GM18520 (cell line): ENCODE data around the gene SNRPD2.
"Not testable (repeated sequence)": the region's sequence is repeated elsewhere in the genome, so short reads cannot be mapped to it uniquely, and the experiment has no call there.

Experiments used
- ATAC-seq: cut with Tn5 transposase; IDR thresholded peaks from one replicate; pipeline ENCODE4 v1.9.1; 2021; ENCODE audit not compliant: unreplicated experiment

The SNRPD2 gene

GRCh38 chr19:45705115-45705514, 13.4 kb upstream of the SNRPD2 start:
- ATAC-seq, result no peak

GRCh38 chr19:45701676-45702075, 9.9 kb upstream of the SNRPD2 start:
- ATAC-seq, result no peak

GRCh38 chr19:45693106-45693788, 1.5 kb upstream of the SNRPD2 start:
- ATAC-seq, result no peak

GRCh38 chr19:45692187-45693105, 693 bp upstream of the SNRPD2 start, which contains the start of gene QPCTL:
Gene QPCTL, plus strand, starts transcription at chr19:45692666. Its CDS starts 38 bp downstream, at chr19:45692704.
- peak; percentile 85 for ATAC-seq

- no peak for ATAC-seq
Measured at GRCh38 chr19:45687599-45687998, 4.2 kb downstream of the SNRPD2 start.

- not testable (repeated sequence) for ATAC-seq
Measured at GRCh38 chr19:45685045-45685444, 6.7 kb downstream of the SNRPD2 start.

- ATAC-seq, result no peak
Measured at GRCh38 chr19:45682908-45683307, 8.8 kb downstream of the SNRPD2 start.

GRCh38 chr19:45682117-45682516, 9.6 kb downstream of the SNRPD2 start:
- no peak for ATAC-seq

GRCh38 chr19:45681391-45682015, 10.2 kb downstream of the SNRPD2 start:
- peak; percentile 65 for ATAC-seq

- ATAC-seq, result no peak
Measured at GRCh38 chr19:45677351-45678230, 14.2 kb downstream of the SNRPD2 start.

- ATAC-seq, result no peak
Measured at GRCh38 chr19:45676851-45677263, 14.9 kb downstream of the SNRPD2 start.

GRCh38 chr19:45674946-45675345, 16.8 kb downstream of the SNRPD2 start:
- no peak for ATAC-seq

- ATAC-seq, result peak; percentile 46
Measured at GRCh38 chr19:45670670-45671453, 20.9 kb downstream of the SNRPD2 start.

- no peak for ATAC-seq
Measured at GRCh38 chr19:45668342-45668871, 23.3 kb downstream of the SNRPD2 start.

- ATAC-seq, result no peak
Measured at GRCh38 chr19:45667620-45668341, 24.0 kb downstream of the SNRPD2 start, which contains the start of gene GIPR. Gene GIPR, plus strand, starts transcription at chr19:45668221. Its CDS starts 1,300 bp downstream, at chr19:45669521.

- no peak for ATAC-seq
Measured at GRCh38 chr19:45664575-45664974, 27.2 kb downstream of the SNRPD2 start.

- ATAC-seq, result no peak
Measured at GRCh38 chr19:45663800-45664199, 28.0 kb downstream of the SNRPD2 start.

- ATAC-seq, result no peak
Measured at GRCh38 chr19:45660636-45661035, 31.1 kb downstream of the SNRPD2 start.
